Fibroblast of lung (primary cell): ENCODE data around the gene SDC1. TPM values are rescaled to one million over a fixed set of nuclear protein-coding genes. Genes with fewer than 3 reads are reported as not detected.
A peak's percentile ranks its signal among the peaks of the same experiment; 100 is the strongest.

Experiments used
- DNase-seq, 2 donors: peaks; one replicate each; pipeline versions ENCODE4 v3.0.0 to v3.0.0-alpha.2; 2010; ENCODE audit warnings: low read depth in 2 of 2
- H2AFZ ChIP-seq: 2 replicates; pipeline ENCODE4 v1.5.1; 2012; ENCODE audit warnings: low read length, control low read depth, inconsistent platforms
- H3K27ac ChIP-seq: 2 replicates; pipeline ENCODE4 v1.5.1; 2011; ENCODE audit warnings: low read length, control low read depth; ENCODE audit not compliant: insufficient read depth
- H3K27me3 ChIP-seq: 2 replicates; pipeline ENCODE4 v1.5.1; 2011; ENCODE audit warnings: mild to moderate bottlenecking, low read length; ENCODE audit not compliant: control insufficient read depth, insufficient read depth
- H3K36me3 ChIP-seq: 2 replicates; pipeline ENCODE4 v1.5.1; 2011; ENCODE audit warnings: low read length; ENCODE audit not compliant: control insufficient read depth, insufficient read depth
- H3K4me1 ChIP-seq: 2 replicates; pipeline ENCODE4 v1.5.1; 2011; ENCODE audit warnings: low read length; ENCODE audit not compliant: control insufficient read depth, insufficient read depth; ENCODE audit errors: extremely low read depth
- H3K4me2 ChIP-seq: 2 replicates; pipeline ENCODE4 v1.5.1; 2011; ENCODE audit warnings: low read length, control low read depth; ENCODE audit not compliant: insufficient read depth; ENCODE audit errors: extremely low read depth
- H3K4me3 ChIP-seq, 4 experiments: fragments of 200-600 bp in 1 of 4; sonication (generic) in 1 of 4; replicated peaks in 1 of 4; 2 replicates each; pipeline ENCODE4 v1.5.1; 2011 to 2016; ENCODE audit warnings: low read length in 4 of 4, low read depth in 3 of 4, mild to moderate bottlenecking in 3 of 4, control low read depth in 2 of 4, inconsistent platforms in 1 of 4, mixed read lengths in 1 of 4; ENCODE audit not compliant: insufficient read depth in 1 of 4; ENCODE audit errors: control extremely low read depth in 1 of 4
- H3K79me2 ChIP-seq: 2 replicates; pipeline ENCODE4 v1.5.1; 2012; ENCODE audit warnings: mild to moderate bottlenecking, low read length, inconsistent platforms; ENCODE audit not compliant: control insufficient read depth, insufficient read depth
- H3K9ac ChIP-seq: 2 replicates; pipeline ENCODE4 v1.5.1; 2011; ENCODE audit warnings: mild to moderate bottlenecking, low read length, control low read depth; ENCODE audit not compliant: insufficient read depth
- H3K9me3 ChIP-seq: 2 replicates; pipeline ENCODE4 v1.5.1; 2012; ENCODE audit warnings: low read depth, low read length; ENCODE audit not compliant: control insufficient read depth, insufficient read depth
- H4K20me1 ChIP-seq: 2 replicates; pipeline ENCODE4 v1.5.1; 2011; ENCODE audit warnings: low read length; ENCODE audit not compliant: control insufficient read depth, insufficient read depth; ENCODE audit errors: extremely low read depth
- CTCF ChIP-seq, 2 donors: IDR thresholded peaks in 1 of 2; conservative IDR thresholded peaks in 1 of 2; 1 replicate in 1 of 2; 2 replicates in 1 of 2; pipeline ENCODE4 v1.5.1; 2011 to 2012; ENCODE audit warnings: low read length in 2 of 2, control low read depth in 1 of 2, inconsistent platforms in 1 of 2, low read depth in 1 of 2, mild to moderate bottlenecking in 1 of 2
- EZH2 ChIP-seq: IDR thresholded peaks from 2 replicates; pipeline ENCODE4 v1.5.1; 2012; ENCODE audit warnings: low read length, control low read depth, mild to moderate bottlenecking; ENCODE audit errors: missing control alignments
- polyA plus RNA-seq, 2 donors: library from polyadenylated mRNA; depleted of rRNA in 1 of 2; stranded (reverse) in 1 of 2; unstranded in 1 of 2; fragments of >200 nt; gene quantifications; 2 replicates each; pipeline ENCODE4 v1.2.1, GENCODE V29; 2011 to 2012; ENCODE audit warnings: missing spikeins in 1 of 2
- total RNA-seq: library from RNA; depleted of rRNA; stranded (reverse); fragments of >200 nt; gene quantifications from 2 replicates; pipeline ENCODE4 v1.2.1, GENCODE V29; 2014

Gene SDC1
- total and polyA plus RNA-seq, 2 donors (not counting 1 experiment from before 2014, with no cell fraction given): 14.6 to 56.8 TPM

- Histone ChIP-seq H3K79me2 (no peaks in the 10 kb centered on the region), H3K9me3 (no peaks in the 10 kb centered on the region), H3K4me2 (no peak overlapping the region), H3K4me3 (no peak overlapping the region), H4K20me1 (no peaks in the 10 kb centered on the region), H2AFZ (no peak overlapping the region), H3K27ac (no peak overlapping the region), H3K36me3 (no peaks in the 10 kb centered on the region), H3K27me3 (no peaks in the 10 kb centered on the region), H3K9ac (no peak overlapping the region), H3K4me1 (peaks cover 3% of the 10 kb centered on the region)
- peak; percentile 60 to 87 for DNase-seq
- TF ChIP-seq CTCF (conservative IDR thresholded peaks at IDR 0.05 in 1 of 2, IDR thresholded peaks at IDR 0.05 in 1 of 2; ENCODE audit: low read depth in 1 of 2, low read length in 2 of 2): no peak
- no peak for TF ChIP-seq EZH2
Measured at GRCh38 chr2:20182241-20182931, 42.5 kb downstream of the SDC1 start.

- Histone ChIP-seq H3K4me3 (no peak overlapping the region), H3K36me3 (no peaks in the 10 kb centered on the region), H3K4me2 (no peak overlapping the region), H2AFZ (no peak overlapping the region), H3K4me1 (peaks cover 3% of the 10 kb centered on the region), H3K27ac (no peak overlapping the region), H3K9me3 (no peaks in the 10 kb centered on the region), H4K20me1 (no peaks in the 10 kb centered on the region), H3K9ac (no peak overlapping the region), H3K79me2 (no peaks in the 10 kb centered on the region), H3K27me3 (no peaks in the 10 kb centered on the region)
- TF ChIP-seq EZH2 (no peak), CTCF (conservative IDR thresholded peaks at IDR 0.05 in 1 of 2, IDR thresholded peaks at IDR 0.05 in 1 of 2; ENCODE audit: low read depth in 1 of 2, low read length in 2 of 2) (no peak)
- DNase-seq: no peak
Measured at GRCh38 chr2:20181761-20182160, 43.2 kb downstream of the SDC1 start.

- Histone ChIP-seq H4K20me1 (no peaks in the 10 kb centered on the region), H3K4me1 (peaks cover 3% of the 10 kb centered on the region), H3K4me3 (no peak overlapping the region), H3K9me3 (no peaks in the 10 kb centered on the region), H3K27me3 (no peaks in the 10 kb centered on the region), H2AFZ (no peak overlapping the region), H3K27ac (no peak overlapping the region), H3K79me2 (no peaks in the 10 kb centered on the region), H3K4me2 (no peak overlapping the region), H3K36me3 (no peaks in the 10 kb centered on the region), H3K9ac (no peak overlapping the region)
- TF ChIP-seq CTCF (conservative IDR thresholded peaks at IDR 0.05 in 1 of 2, IDR thresholded peaks at IDR 0.05 in 1 of 2; ENCODE audit: low read depth in 1 of 2, low read length in 2 of 2) (no peak), EZH2 (no peak)
- DNase-seq: no peak
Measured at GRCh38 chr2:20180676-20181648, 44.0 kb downstream of the SDC1 start.
